ENCODE results near the gene ASPRV1.

- TF ChIP-seq CTCF (IDR thresholded peaks at IDR 0.05; ENCODE audit: poor library complexity) (no peak), EZH2phosphoT487 (IDR thresholded peaks at IDR 0.05; ENCODE audit: low read depth, severe bottlenecking, unreplicated experiment) (no peak)
Observed at GRCh38 chr2:69948032-69948962, 13.1 kb downstream of the ASPRV1 start.
